ENCODE data around the gene KIF1B. TPM values are rescaled to one million over a fixed set of nuclear protein-coding genes. Genes with fewer than 3 reads are reported as not detected.

The KIF1B gene
- total RNA-seq, 5 donors from 2014 or later (not counting 1 experiment from before 2014, with no cell fraction given) = 10.3 to 15.3 (median 13.8) TPM

- POLR2A ChIA-PET = interaction anchor here in 1 of 2 donors (0.5 kb wide), 1 partner anchor 42 kb away, joined by 3 read pairs; no protein-coding TSS in a partner anchor
- Mint-ChIP-seq H3K4me1 (no peaks in the 10 kb centered on the region), H3K4me3 (no peak overlapping the region), H3K9me3 (peaks cover 0 to 2% (median 0%) of the 10 kb centered on the region in 3 donors), H3K27ac (no peak overlapping the region), H3K36me3 (no peaks in the 10 kb centered on the region), H3K27me3 (peaks cover 3 to 5% of the 10 kb centered on the region in 2 donors)
- Histone ChIP-seq H3K27ac (ENCODE audit: low read length) (no peak overlapping the region), H3K4me1 (ENCODE audit: control insufficient read depth in 1 of 2, extremely low read depth in 1 of 2, insufficient read depth in 2 of 2, low read length in 2 of 2) (no peaks in the 10 kb centered on the region), H3K4me3 (ENCODE audit: control insufficient read depth in 1 of 2, extremely low read depth in 1 of 2, low read length in 1 of 2) (no peak overlapping the region), H3K36me3 (ENCODE audit: control insufficient read depth in 2 of 2, extremely low read depth in 1 of 2, insufficient read depth in 1 of 2, low read length in 1 of 2) (no peaks in the 10 kb centered on the region), H3K9me3 (no peaks in the 10 kb centered on the region), H3K27me3 (replicated peaks in 1 of 2; ENCODE audit: control insufficient read depth in 2 of 2, extremely low read depth in 1 of 2, insufficient read depth in 2 of 2, low read length in 1 of 2) (no peaks in the 10 kb centered on the region)
- 75% methylated on average over 2 of the region's 5 CpGs for WGBS (ENCODE audit: insufficient coverage)
- no peak for DNase-seq
- CTCF ChIA-PET = no interaction called here
- no peak for ATAC-seq (replicated peaks in 1 of 4)
These were observed 18.1 kb upstream of the KIF1B start for GRCh38 chr1:10192263-10192662.

DNA sequence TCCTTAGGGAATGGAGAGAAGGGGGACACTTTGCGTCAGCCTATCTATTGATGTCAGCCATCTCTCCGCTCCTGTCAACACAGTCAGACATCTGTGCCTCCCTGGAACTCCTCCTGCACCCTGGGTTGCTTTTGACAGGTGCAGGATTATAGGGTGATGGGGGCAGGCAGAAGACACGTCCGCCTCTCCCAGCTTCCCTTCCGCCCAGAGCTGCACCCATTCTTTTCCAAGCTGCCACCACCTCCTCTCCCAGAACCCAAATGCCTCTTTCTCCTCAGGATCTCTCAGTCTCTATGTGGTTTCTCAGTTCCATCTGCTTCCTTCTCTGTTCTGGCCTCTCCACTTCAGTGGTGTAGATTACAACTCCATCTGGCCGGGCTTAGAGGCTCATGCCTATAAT lies 17.1 kb upstream of the KIF1B start:
- DNase-seq (no peak), ATAC-seq (replicated peaks in 1 of 4) (no peak)
- no peak overlapping the region for H3K4me3 Mint-ChIP-seq
- POLR2A ChIA-PET = no interaction called here
- H3K36me3 Mint-ChIP-seq = no peaks in the 10 kb centered on the region
- Histone ChIP-seq H3K4me1 (ENCODE audit: control insufficient read depth in 1 of 2, extremely low read depth in 1 of 2, insufficient read depth in 2 of 2, low read length in 2 of 2) (no peaks in the 10 kb centered on the region), H3K27me3 (replicated peaks in 1 of 2; ENCODE audit: control insufficient read depth in 2 of 2, extremely low read depth in 1 of 2, insufficient read depth in 2 of 2, low read length in 1 of 2) (no peaks in the 10 kb centered on the region), H3K9me3 (no peaks in the 10 kb centered on the region), H3K4me3 (ENCODE audit: control insufficient read depth in 1 of 2, extremely low read depth in 1 of 2, low read length in 1 of 2) (no peak overlapping the region), H3K36me3 (ENCODE audit: control insufficient read depth in 2 of 2, extremely low read depth in 1 of 2, insufficient read depth in 1 of 2, low read length in 1 of 2) (no peaks in the 10 kb centered on the region), H3K27ac (ENCODE audit: low read length) (no peak overlapping the region)
- peaks cover 0 to under 1% (median 0%) of the 10 kb centered on the region in 3 donors for H3K9me3 Mint-ChIP-seq
- no peaks in the 10 kb centered on the region for H3K4me1 Mint-ChIP-seq
- CTCF ChIA-PET = no interaction called here
- no peak overlapping the region for H3K27ac Mint-ChIP-seq
- H3K27me3 Mint-ChIP-seq = peaks cover 3 to 9% of the 10 kb centered on the region in 2 donors
- WGBS (ENCODE audit: insufficient coverage) = no CpG with 5 or more reads among the region's 6 CpGs

DNA sequence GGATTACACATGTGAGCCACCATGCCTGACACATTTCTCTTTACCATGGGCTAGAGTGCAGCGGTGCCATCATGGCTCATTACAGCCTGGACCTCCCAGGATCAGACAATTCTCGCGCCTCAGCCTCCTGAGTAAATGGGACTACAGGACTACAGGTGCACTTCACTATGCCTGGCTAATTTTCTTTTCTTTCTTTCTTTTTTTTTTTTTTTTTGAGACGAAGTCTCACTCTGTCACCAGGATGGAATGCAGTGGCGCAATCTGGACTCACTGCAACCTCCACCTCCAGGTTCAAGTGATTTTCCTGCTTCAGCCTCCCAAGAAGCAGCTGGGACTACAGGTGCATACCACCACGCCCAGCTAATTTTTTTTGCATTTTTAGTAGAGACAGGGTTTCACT lies 14.8 kb upstream of the KIF1B start:
- no peaks in the 10 kb centered on the region for H3K9me3 ChIP-seq
- H3K27me3 ChIP-seq (replicated peaks in 1 of 2; ENCODE audit: control insufficient read depth in 2 of 2, extremely low read depth in 1 of 2, insufficient read depth in 2 of 2, low read length in 1 of 2) = peaks cover 0 to 9% of the 10 kb centered on the region in 2 experiments
- ChIA-PET POLR2A (no interaction called here), CTCF (no interaction called here)
- Mint-ChIP-seq H3K9me3 (no peaks in the 10 kb centered on the region), H3K36me3 (no peaks in the 10 kb centered on the region), H3K27me3 (peaks cover 3 to 10% of the 10 kb centered on the region in 2 donors), H3K4me3 (no peak overlapping the region), H3K4me1 (no peaks in the 10 kb centered on the region), H3K27ac (no peak overlapping the region)
- no peak overlapping the region for H3K4me3 ChIP-seq (ENCODE audit: control insufficient read depth in 1 of 2, extremely low read depth in 1 of 2, low read length in 1 of 2)
- no peaks in the 10 kb centered on the region for H3K4me1 ChIP-seq (ENCODE audit: control insufficient read depth in 1 of 2, extremely low read depth in 1 of 2, insufficient read depth in 2 of 2, low read length in 2 of 2)
- no peaks in the 10 kb centered on the region for H3K36me3 ChIP-seq (ENCODE audit: control insufficient read depth in 2 of 2, extremely low read depth in 1 of 2, insufficient read depth in 1 of 2, low read length in 1 of 2)
- 93% methylated on average over 3 of the region's 6 CpGs for WGBS (ENCODE audit: insufficient coverage)
- DNase-seq (no peak), ATAC-seq (replicated peaks in 1 of 4) (no peak)
- H3K27ac ChIP-seq (ENCODE audit: low read length) = no peak overlapping the region

DNA sequence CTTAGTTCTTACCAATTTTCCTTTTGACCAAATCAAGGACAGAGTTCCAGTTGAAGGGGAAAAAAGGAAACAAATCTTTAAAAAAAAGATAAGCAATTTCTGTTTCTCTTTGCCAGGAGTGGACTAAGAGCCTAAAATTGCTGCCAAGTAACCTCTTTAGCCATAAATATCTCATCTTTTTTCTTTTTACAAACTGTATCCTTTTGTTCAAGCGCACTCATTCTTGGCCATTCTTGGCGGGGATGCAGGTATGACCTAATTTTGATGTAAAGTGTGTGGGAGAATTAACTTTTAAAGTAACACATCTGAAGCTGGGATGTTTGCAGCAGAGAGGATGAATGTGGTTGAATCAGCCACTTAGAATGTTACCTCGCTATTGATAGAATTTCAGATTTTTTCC lies 13.4 kb upstream of the KIF1B start:
- Histone ChIP-seq H3K4me1 (ENCODE audit: control insufficient read depth in 1 of 2, extremely low read depth in 1 of 2, insufficient read depth in 2 of 2, low read length in 2 of 2) (no peaks in the 10 kb centered on the region), H3K9me3 (no peaks in the 10 kb centered on the region), H3K36me3 (ENCODE audit: control insufficient read depth in 2 of 2, extremely low read depth in 1 of 2, insufficient read depth in 1 of 2, low read length in 1 of 2) (no peaks in the 10 kb centered on the region), H3K27ac (ENCODE audit: low read length) (no peak overlapping the region), H3K4me3 (ENCODE audit: control insufficient read depth in 1 of 2, extremely low read depth in 1 of 2, low read length in 1 of 2) (no peak overlapping the region), H3K27me3 (replicated peaks in 1 of 2; ENCODE audit: control insufficient read depth in 2 of 2, extremely low read depth in 1 of 2, insufficient read depth in 2 of 2, low read length in 1 of 2) (peaks cover 0 to 15% of the 10 kb centered on the region in 2 experiments)
- DNase-seq = no peak
- no peaks in the 10 kb centered on the region for H3K4me1 Mint-ChIP-seq
- no peak overlapping the region for H3K4me3 Mint-ChIP-seq
- no peak for ATAC-seq (replicated peaks in 1 of 4)
- no peaks in the 10 kb centered on the region for H3K36me3 Mint-ChIP-seq
- no peaks in the 10 kb centered on the region for H3K9me3 Mint-ChIP-seq
- no CpG with 5 or more reads among the region's 3 CpGs for WGBS (ENCODE audit: insufficient coverage)
- CTCF ChIA-PET = interaction anchor here in 1 of 2 donors (0.7 to 1.2 kb wide), 2 partner anchors 182 to 504 kb away, joined by 4 to 8 read pairs; no protein-coding TSS in a partner anchor
- H3K27me3 Mint-ChIP-seq = peaks cover 6 to 10% of the 10 kb centered on the region in 2 donors
- POLR2A ChIA-PET = no interaction called here
- H3K27ac Mint-ChIP-seq = no peak overlapping the region

- ChIA-PET CTCF (interaction anchor here in 1 of 2 donors (0.5 kb wide), 1 partner anchor 186 kb away, joined by 3 read pairs; no protein-coding TSS in a partner anchor), POLR2A (no interaction called here)
- H3K4me1 ChIP-seq (ENCODE audit: control insufficient read depth in 1 of 2, extremely low read depth in 1 of 2, insufficient read depth in 2 of 2, low read length in 2 of 2) = no peaks in the 10 kb centered on the region
- no peak for DNase-seq
- H3K36me3 Mint-ChIP-seq = no peaks in the 10 kb centered on the region
- H3K27ac ChIP-seq (ENCODE audit: low read length) = no peak overlapping the region
- peaks cover 0 to 16% of the 10 kb centered on the region in 2 experiments for H3K27me3 ChIP-seq (replicated peaks in 1 of 2; ENCODE audit: control insufficient read depth in 2 of 2, extremely low read depth in 1 of 2, insufficient read depth in 2 of 2, low read length in 1 of 2)
- no peaks in the 10 kb centered on the region for H3K9me3 ChIP-seq
- H3K27ac Mint-ChIP-seq = no peak overlapping the region
- no peaks in the 10 kb centered on the region for H3K36me3 ChIP-seq (ENCODE audit: control insufficient read depth in 2 of 2, extremely low read depth in 1 of 2, insufficient read depth in 1 of 2, low read length in 1 of 2)
- no peaks in the 10 kb centered on the region for H3K9me3 Mint-ChIP-seq
- no peak for ATAC-seq (replicated peaks in 1 of 4)
- H3K4me3 ChIP-seq (ENCODE audit: control insufficient read depth in 1 of 2, extremely low read depth in 1 of 2, low read length in 1 of 2) = no peak overlapping the region
- H3K27me3 Mint-ChIP-seq = peaks cover 3 to 5% of the 10 kb centered on the region in 2 donors
- no peaks in the 10 kb centered on the region for H3K4me1 Mint-ChIP-seq
- H3K4me3 Mint-ChIP-seq = no peak overlapping the region
- 80% methylated on average over 1 of the region's 4 CpGs for WGBS (ENCODE audit: insufficient coverage)
These were observed 9.8 kb upstream of the KIF1B start for GRCh38 chr1:10200620-10201019.

DNA sequence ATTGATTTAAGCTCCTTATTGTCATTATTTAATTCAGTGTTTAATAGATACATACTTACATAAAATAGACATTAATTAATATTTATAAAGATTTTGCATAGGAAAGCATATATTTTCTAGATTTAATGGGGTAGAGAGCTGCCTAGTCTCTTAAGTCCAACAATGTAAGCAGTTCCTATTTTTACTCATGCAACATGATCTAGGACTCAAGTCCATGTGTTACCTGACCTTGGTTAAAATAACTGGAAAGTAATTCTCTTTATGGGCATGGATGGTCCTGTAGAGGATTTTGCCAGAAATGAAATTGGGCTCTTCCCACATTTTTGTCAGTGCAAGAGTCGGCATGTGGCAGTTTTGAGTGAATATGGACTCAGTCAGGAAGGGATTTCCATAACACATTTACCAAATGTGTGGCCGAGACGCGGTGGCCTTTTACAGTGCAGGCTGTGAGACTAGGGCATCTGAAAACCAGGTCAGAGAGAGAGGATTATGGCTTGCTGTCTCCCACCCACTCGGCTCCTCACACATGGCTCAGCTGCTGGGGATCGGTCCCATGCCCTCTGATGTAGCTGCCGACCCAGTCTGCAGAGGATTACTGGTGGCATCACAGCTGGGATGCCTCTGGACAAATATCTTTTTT lies 6.2 kb upstream of the KIF1B start:
- no peak overlapping the region for H3K27ac Mint-ChIP-seq
- WGBS (ENCODE audit: insufficient coverage) = no CpG with 5 or more reads among the region's 7 CpGs
- peaks cover 0 to 3% (median under 1%) of the 10 kb centered on the region in 3 donors for H3K4me1 Mint-ChIP-seq
- ATAC-seq (replicated peaks in 1 of 4) (no peak), DNase-seq (no peak)
- H3K9me3 Mint-ChIP-seq = no peaks in the 10 kb centered on the region
- CTCF ChIA-PET = no interaction called here
- no peaks in the 10 kb centered on the region for H3K4me1 ChIP-seq (ENCODE audit: control insufficient read depth in 1 of 2, extremely low read depth in 1 of 2, insufficient read depth in 2 of 2, low read length in 2 of 2)
- H3K4me3 Mint-ChIP-seq = no peak overlapping the region
- H3K36me3 Mint-ChIP-seq = no peaks in the 10 kb centered on the region
- H3K9me3 ChIP-seq = no peaks in the 10 kb centered on the region
- H3K27me3 Mint-ChIP-seq = peaks cover 3% of the 10 kb centered on the region in 2 donors
- H3K4me3 ChIP-seq (ENCODE audit: control insufficient read depth in 1 of 2, extremely low read depth in 1 of 2, low read length in 1 of 2) = no peak overlapping the region
- POLR2A ChIA-PET = no interaction called here
- H3K27me3 ChIP-seq (replicated peaks in 1 of 2; ENCODE audit: control insufficient read depth in 2 of 2, extremely low read depth in 1 of 2, insufficient read depth in 2 of 2, low read length in 1 of 2) = peaks cover 0 to 24% of the 10 kb centered on the region in 2 experiments
- H3K36me3 ChIP-seq (ENCODE audit: control insufficient read depth in 2 of 2, extremely low read depth in 1 of 2, insufficient read depth in 1 of 2, low read length in 1 of 2) = no peaks in the 10 kb centered on the region
- H3K27ac ChIP-seq (ENCODE audit: low read length) = no peak overlapping the region
